Natural killer cell (primary cell): ENCODE results near the gene GNAI2. TPM values are rescaled to one million over a fixed set of nuclear protein-coding genes. Genes with fewer than 3 reads are reported as not detected.

Experiments used
- ATAC-seq, 3 donors: fragments of 150-1000 bp in 2 of 3; fragments of 200-7000 bp in 1 of 3; cut with Tn5 transposase; 1 replicate in 1 of 3; 2 replicates in 2 of 3; pipeline ENCODE4 v1.10.0; 2021; ENCODE audit warnings: mild to moderate bottlenecking in 2 of 3, moderate library complexity in 2 of 3
- DNase-seq, 2 donors: peaks; one replicate each; pipeline versions ENCODE4 v3.0.0 to v3.0.0-alpha.2; 2013 to 2021; ENCODE audit warnings: mixed read lengths in 1 of 2
- H3K27ac ChIP-seq: one replicate; pipeline ENCODE4 v1.5.1; 2013; ENCODE audit warnings: mild to moderate bottlenecking, low read length
- H3K27me3 ChIP-seq: one replicate; pipeline ENCODE4 v1.6.1; 2013; ENCODE audit warnings: low read length; ENCODE audit not compliant: control insufficient read depth, insufficient read depth
- H3K36me3 ChIP-seq: one replicate; pipeline ENCODE4 v1.6.1; 2013; ENCODE audit warnings: low read length; ENCODE audit not compliant: control insufficient read depth, insufficient read depth
- H3K4me1 ChIP-seq: one replicate; pipeline ENCODE4 v1.6.1; 2013; ENCODE audit warnings: low read length; ENCODE audit not compliant: control insufficient read depth, insufficient read depth
- H3K4me3 ChIP-seq: one replicate; pipeline ENCODE4 v1.5.1; 2013; ENCODE audit warnings: low read length
- H3K9me3 ChIP-seq: one replicate; pipeline ENCODE4 v1.6.1; 2013; ENCODE audit warnings: low read length; ENCODE audit not compliant: control insufficient read depth, insufficient read depth
- H3K27ac Mint-ChIP-seq, 2 donors: one replicate each; pipeline ENCODE4 v1.8.0; 2022; ENCODE audit warnings: mild to moderate bottlenecking in 2 of 2, mixed read lengths in 2 of 2, moderate library complexity in 1 of 2
- H3K27me3 Mint-ChIP-seq, 2 donors: one replicate each; pipeline ENCODE4 v1.8.0; 2022; ENCODE audit warnings: low read depth in 2 of 2, mixed read lengths in 2 of 2
- H3K36me3 Mint-ChIP-seq: one replicate; pipeline ENCODE4 v1.8.0; 2022; ENCODE audit warnings: mixed read lengths
- H3K4me1 Mint-ChIP-seq, 2 donors: one replicate each; pipeline ENCODE4 v1.8.0; 2022; ENCODE audit warnings: mixed read lengths in 2 of 2
- H3K4me3 Mint-ChIP-seq: one replicate; pipeline ENCODE4 v1.8.0; 2022; ENCODE audit warnings: mild to moderate bottlenecking, moderate library complexity, mixed read lengths
- H3K9me3 Mint-ChIP-seq, 2 donors: one replicate each; pipeline ENCODE4 v1.8.0; 2022; ENCODE audit warnings: mixed read lengths in 2 of 2
- WGBS: methylation state at CpG from one replicate; pipeline ENCODE4 v1.1.7; 2013; ENCODE audit warnings: missing lambda C conversion rate; ENCODE audit not compliant: insufficient coverage; 5-methylcytosine and 5-hydroxymethylcytosine counted together
- intact Hi-C: fragments of 100-400 bp; cut with micrococcal nuclease; formaldehyde crosslinking; loops from one replicate; pipeline ENCODE4 v1.14.2; 2022
- total RNA-seq, 4 donors: library from RNA; stranded (reverse); fragments of 120-200 nt in 1 of 4; gene quantifications; one replicate each; pipeline versions ENCODE4 v1.2.3 to v1.2.4, GENCODE V29; 2013 to 2022
- TF ChIP-seq, protein P1 (sequence below): fragments of 200-600 bp; IDR thresholded peaks from one replicate; pipeline ENCODE4 v1.8.0; 2022; ENCODE audit warnings: antibody characterized with exemption

Gene GNAI2
- total RNA-seq, 3 donors from 2014 or later (not counting 1 experiment from before 2014, with no cell fraction given) = 428 to 467 (median 447) TPM

DNA sequence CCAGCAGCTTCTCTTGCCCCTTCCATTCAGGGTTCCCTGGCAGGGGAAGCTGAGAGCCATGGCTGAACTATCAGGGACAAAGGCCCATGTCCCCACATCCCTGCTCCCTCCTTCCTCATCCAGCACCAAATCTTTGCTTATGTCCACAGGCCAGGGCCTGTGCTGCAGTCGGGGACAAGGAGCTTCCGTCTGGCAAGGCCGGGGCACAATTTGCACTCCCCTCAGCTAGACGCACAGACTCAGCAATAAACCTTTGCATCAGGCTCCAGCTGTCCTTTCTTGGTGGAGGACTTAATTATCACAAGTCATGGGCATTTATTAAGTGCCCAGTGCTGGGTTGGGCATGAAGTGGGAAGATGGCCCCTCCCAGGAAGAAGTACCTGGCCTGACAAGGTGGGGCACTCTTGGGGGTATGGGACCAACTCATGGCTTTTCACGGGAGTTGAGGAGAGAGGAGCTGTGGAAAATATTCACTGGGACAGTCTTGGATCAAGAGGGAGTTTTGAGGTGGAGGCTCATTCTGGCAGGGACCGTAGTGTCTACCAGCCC lies 39.7 kb upstream of the GNAI2 start:
- intact Hi-C loops = no loop called here
- ATAC-seq = no peak
- 86% methylated on average over 6 of the region's 6 CpGs for WGBS
- Histone ChIP-seq H3K9me3 (no peaks in the 10 kb centered on the region), H3K27ac (no peak overlapping the region), H3K4me3 (no peak overlapping the region), H3K36me3 (no peaks in the 10 kb centered on the region), H3K27me3 (peaks cover 12% of the 10 kb centered on the region), H3K4me1 (peaks cover 21% of the 10 kb centered on the region)
- TF ChIP-seq, protein P1, sequence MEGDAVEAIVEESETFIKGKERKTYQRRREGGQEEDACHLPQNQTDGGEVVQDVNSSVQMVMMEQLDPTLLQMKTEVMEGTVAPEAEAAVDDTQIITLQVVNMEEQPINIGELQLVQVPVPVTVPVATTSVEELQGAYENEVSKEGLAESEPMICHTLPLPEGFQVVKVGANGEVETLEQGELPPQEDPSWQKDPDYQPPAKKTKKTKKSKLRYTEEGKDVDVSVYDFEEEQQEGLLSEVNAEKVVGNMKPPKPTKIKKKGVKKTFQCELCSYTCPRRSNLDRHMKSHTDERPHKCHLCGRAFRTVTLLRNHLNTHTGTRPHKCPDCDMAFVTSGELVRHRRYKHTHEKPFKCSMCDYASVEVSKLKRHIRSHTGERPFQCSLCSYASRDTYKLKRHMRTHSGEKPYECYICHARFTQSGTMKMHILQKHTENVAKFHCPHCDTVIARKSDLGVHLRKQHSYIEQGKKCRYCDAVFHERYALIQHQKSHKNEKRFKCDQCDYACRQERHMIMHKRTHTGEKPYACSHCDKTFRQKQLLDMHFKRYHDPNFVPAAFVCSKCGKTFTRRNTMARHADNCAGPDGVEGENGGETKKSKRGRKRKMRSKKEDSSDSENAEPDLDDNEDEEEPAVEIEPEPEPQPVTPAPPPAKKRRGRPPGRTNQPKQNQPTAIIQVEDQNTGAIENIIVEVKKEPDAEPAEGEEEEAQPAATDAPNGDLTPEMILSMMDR = no peak
- Mint-ChIP-seq H3K4me1 (peaks cover 0 to 6% of the 10 kb centered on the region in 2 donors), H3K4me3 (no peak overlapping the region), H3K27ac (no peak overlapping the region), H3K9me3 (no peaks in the 10 kb centered on the region), H3K36me3 (no peaks in the 10 kb centered on the region), H3K27me3 (peaks cover 7 to 20% of the 10 kb centered on the region in 2 donors)
- DNase-seq = no peak

DNA sequence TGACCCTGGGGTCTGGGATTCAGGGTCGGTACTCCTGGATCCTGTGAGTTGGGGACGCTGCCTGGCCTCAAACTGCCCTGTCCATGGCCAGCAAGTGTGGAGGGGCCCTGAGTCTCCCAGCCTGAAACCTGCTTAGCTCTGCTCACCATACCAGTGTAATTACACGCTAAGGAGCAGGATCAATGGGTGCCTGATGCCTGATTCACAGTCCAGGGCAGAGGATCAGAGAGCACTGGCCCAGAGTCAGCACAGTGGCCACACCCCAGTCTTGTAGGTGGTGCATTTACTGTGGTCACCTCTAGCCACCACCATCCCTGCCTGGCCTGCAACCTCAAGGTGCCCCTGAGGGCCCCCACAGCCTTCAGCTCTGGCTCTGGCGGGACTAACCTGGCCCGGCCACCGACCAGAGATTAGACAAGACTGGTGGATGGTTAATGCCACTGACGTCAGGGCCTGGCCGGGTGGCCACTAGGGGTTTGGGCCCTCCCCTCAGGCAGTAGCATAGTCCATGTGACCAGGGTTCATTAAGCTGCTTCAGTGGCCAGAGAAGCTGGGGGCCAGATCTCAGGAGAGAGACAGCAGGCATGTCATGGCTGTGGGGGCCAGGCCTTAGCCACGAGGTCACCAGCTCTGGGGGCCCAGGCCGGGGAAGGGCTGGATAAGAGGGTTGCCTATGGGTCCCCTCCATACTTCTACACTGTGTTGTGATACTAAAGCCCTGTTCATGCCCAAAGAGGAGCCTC lies 34.3 kb upstream of the GNAI2 start:
- TF ChIP-seq, protein P1 = no peak
- Mint-ChIP-seq H3K9me3 (no peaks in the 10 kb centered on the region), H3K4me3 (no peak overlapping the region), H3K27ac (no peak overlapping the region), H3K27me3 (peaks cover 12 to 30% of the 10 kb centered on the region in 2 donors), H3K36me3 (no peaks in the 10 kb centered on the region), H3K4me1 (no peaks in the 10 kb centered on the region)
- ATAC-seq (no peak), DNase-seq (no peak)
- Histone ChIP-seq H3K27me3 (peaks cover 40% of the 10 kb centered on the region), H3K4me3 (no peak overlapping the region), H3K4me1 (peaks cover 9% of the 10 kb centered on the region), H3K36me3 (no peaks in the 10 kb centered on the region), H3K27ac (no peak overlapping the region), H3K9me3 (no peaks in the 10 kb centered on the region)
- intact Hi-C loops = no loop called here
- WGBS = 75% methylated on average over 10 of the region's 10 CpGs

DNA sequence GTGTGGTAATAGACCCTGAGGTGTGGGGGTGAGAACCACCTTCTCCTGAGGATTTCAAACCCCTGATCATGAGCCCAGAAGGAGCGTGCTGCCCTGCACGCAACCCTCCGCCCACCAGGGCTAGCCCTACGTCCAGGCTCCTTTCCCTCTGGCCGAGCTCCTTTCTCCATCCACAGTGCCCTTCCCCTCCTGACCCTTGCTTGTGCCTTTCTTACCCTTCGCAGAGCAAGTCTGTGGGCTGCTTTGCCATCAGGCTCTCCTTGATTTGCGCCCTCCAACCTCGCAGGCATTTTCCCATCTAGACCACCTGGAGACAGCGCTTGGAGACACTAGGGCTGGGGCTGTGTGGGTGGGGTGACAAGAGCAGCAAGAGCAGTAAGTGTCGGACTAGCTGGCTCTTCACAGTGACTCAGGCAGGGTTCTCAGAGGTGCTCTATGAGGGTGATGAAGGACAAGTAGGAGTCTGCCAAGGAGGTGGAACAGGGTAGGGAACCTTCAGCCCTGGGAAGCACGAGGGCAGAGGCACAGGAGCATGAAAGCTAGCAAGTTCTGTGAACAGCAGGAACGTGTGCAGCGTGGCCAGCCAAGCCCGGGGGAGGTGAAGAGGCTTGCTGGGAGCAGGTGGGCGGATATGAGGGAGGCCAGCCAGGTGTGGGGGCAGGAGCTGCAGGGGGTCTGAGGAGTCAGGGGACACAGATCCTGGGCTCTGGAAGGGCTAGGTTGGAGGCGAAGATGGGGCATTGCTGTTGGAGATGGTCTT lies 33.5 kb upstream of the GNAI2 start:
- no peaks in the 10 kb centered on the region for H3K9me3 Mint-ChIP-seq
- no peak overlapping the region for H3K4me3 ChIP-seq
- H3K27me3 Mint-ChIP-seq = peaks cover 11 to 36% of the 10 kb centered on the region in 2 donors
- H3K9me3 ChIP-seq = no peaks in the 10 kb centered on the region
- no peaks in the 10 kb centered on the region for H3K36me3 Mint-ChIP-seq
- no peak overlapping the region for H3K4me3 Mint-ChIP-seq
- no peak overlapping the region for H3K27ac ChIP-seq
- 85% methylated on average over 16 of the region's 16 CpGs for WGBS
- ATAC-seq (no peak), DNase-seq (no peak)
- peaks cover 42% of the 10 kb centered on the region for H3K27me3 ChIP-seq
- H3K36me3 ChIP-seq = no peaks in the 10 kb centered on the region
- intact Hi-C loops = no loop called here
- peaks cover 9% of the 10 kb centered on the region for H3K4me1 ChIP-seq
- no peak overlapping the region for H3K27ac Mint-ChIP-seq
- no peaks in the 10 kb centered on the region for H3K4me1 Mint-ChIP-seq
- TF ChIP-seq, protein P1 = no peak
